ENCODE measurements around the gene NSMCE1.
"Not testable (repeated sequence)": the region's sequence is repeated elsewhere in the genome, so short reads cannot be mapped to it uniquely, and the experiment has no call there.

Gene NSMCE1

DNA sequence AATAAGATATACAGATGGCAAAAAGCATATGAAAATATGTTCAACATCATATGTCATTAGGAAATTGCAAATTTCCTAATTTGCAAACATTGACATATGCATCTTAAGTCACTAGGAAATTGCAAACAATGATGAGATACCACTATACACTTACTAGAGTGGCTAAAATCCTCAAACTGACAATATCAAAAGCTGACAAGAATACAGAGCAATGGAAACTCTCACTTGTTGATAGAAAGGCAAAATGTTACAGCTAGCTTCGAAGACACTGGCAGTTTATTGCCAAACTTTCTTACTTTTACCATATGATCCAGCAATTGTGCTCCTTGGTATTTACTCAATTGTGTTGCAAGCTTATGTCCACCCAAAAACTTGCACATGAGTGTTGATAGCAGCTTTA lies 40.2 kb upstream of the NSMCE1 start:
- Mint-ChIP-seq H3K4me3 (no peak overlapping the region), H3K4me1 (ENCODE audit: low read depth) (peaks cover 49% of the 10 kb centered on the region)

DNA sequence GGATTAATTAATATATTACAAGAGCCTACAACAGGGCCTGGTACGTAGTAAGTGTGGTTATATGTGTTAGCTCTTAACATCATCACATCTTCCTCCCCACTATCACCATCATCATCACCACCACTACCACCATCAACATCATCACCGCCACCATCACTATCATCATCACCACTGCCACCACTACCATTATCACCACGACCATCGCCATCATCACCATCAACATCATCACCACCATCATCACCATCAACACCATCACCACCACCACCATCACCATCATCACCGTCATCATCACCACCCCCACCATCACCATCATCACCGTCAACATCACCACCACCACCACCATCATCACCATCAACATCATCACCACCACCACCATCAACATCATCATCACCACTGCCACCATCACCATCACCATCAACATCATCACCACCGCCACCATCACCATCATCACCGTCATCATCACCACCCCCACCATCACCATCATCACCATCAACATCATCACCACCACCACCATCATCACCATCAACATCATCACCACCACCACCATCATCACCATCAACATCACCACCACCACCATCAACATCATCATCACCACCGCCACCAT lies 37.4 kb upstream of the NSMCE1 start:
- no peaks in the 10 kb centered on the region for H3K36me3 Mint-ChIP-seq (ENCODE audit: low read depth)
- peak overlapping the region; percentile 72 for H3K27ac Mint-ChIP-seq
- no peak overlapping the region for H3K4me3 Mint-ChIP-seq
- H3K4me1 Mint-ChIP-seq (ENCODE audit: low read depth): peaks cover 32% of the 10 kb centered on the region
- H3K9me3 Mint-ChIP-seq: peaks cover 4% of the 10 kb centered on the region
- H3K27me3 Mint-ChIP-seq: no peaks in the 10 kb centered on the region

More for the DNA sequence above, 40.2 kb upstream of the NSMCE1 start:
- Mint-ChIP-seq H3K36me3 (ENCODE audit: low read depth) (no peaks in the 10 kb centered on the region), H3K27me3 (no peaks in the 10 kb centered on the region), H3K9me3 (peaks cover 4% of the 10 kb centered on the region), H3K27ac (no peak overlapping the region)

DNA sequence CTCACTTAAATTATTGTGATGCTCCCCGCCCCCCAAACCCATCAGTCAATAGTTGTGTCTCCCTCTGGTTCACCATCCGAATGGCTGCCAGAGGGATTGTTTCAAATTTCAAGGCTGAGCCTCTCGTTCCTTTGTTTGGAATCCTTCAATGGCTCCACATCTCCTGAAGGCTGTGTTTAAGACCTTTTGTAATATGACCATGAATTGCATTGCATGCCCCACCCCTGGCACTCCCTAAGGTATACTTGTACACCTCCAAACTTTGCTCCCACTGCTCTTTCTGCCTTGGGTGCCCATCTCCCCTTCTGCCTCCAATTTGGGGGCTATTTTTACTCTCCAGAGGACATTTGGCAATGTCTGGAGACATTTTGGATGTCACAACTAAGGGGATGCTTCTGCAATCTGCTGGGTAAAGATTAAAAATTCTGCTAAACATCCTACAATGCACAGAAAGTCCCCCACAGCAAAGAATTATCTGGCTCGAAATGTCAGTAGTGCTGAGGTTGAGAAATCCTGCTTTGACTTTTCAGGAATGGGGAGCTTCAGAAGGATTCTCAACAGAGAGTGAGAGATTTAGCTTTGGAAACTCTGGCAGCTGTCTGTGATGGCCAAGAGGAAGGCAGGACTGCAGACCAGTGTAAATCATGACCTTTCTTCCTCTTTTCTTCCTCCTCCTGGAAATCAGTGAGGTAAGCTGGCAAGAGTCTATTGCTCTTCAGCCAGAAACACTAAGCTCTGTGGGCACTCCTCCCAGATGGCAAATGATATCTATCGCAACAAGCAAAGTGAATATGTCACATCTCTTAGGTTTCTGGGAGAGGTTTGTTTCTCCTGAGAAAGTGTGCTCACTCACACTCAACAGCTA lies 36.5 kb upstream of the NSMCE1 start:
- no peaks in the 10 kb centered on the region for H3K27me3 Mint-ChIP-seq
- H3K36me3 Mint-ChIP-seq (ENCODE audit: low read depth): no peaks in the 10 kb centered on the region
- no peak overlapping the region for H3K4me3 Mint-ChIP-seq
- no peak overlapping the region for H3K27ac Mint-ChIP-seq
- H3K4me1 Mint-ChIP-seq (ENCODE audit: low read depth): peaks cover 26% of the 10 kb centered on the region
- peaks cover 4% of the 10 kb centered on the region for H3K9me3 Mint-ChIP-seq

DNA sequence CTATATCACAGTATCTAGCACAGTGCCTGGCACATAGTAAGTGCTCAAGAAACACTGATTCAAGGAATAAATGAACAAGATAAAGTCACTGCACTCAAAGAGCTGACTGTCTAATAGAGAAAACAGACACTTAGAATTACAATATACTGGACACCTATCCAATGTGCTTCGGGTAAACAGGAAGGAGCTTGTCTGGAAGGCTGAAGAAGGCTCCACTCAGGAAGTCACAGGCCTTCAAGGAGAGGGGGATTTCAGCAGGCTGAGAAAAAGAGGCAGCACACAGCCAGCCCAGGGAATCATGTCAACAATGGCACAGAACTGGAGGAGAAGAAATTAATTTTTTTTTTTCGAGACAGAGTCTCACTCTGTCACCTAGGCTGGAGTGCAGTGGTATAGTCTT lies 35.5 kb upstream of the NSMCE1 start:
- H3K9me3 Mint-ChIP-seq: peaks cover 4% of the 10 kb centered on the region
- no peak overlapping the region for H3K4me3 Mint-ChIP-seq
- H3K36me3 Mint-ChIP-seq (ENCODE audit: low read depth): no peaks in the 10 kb centered on the region
- H3K27me3 Mint-ChIP-seq: no peaks in the 10 kb centered on the region
- no peak overlapping the region for H3K27ac Mint-ChIP-seq
- peaks cover 31% of the 10 kb centered on the region for H3K4me1 Mint-ChIP-seq (ENCODE audit: low read depth)

DNA sequence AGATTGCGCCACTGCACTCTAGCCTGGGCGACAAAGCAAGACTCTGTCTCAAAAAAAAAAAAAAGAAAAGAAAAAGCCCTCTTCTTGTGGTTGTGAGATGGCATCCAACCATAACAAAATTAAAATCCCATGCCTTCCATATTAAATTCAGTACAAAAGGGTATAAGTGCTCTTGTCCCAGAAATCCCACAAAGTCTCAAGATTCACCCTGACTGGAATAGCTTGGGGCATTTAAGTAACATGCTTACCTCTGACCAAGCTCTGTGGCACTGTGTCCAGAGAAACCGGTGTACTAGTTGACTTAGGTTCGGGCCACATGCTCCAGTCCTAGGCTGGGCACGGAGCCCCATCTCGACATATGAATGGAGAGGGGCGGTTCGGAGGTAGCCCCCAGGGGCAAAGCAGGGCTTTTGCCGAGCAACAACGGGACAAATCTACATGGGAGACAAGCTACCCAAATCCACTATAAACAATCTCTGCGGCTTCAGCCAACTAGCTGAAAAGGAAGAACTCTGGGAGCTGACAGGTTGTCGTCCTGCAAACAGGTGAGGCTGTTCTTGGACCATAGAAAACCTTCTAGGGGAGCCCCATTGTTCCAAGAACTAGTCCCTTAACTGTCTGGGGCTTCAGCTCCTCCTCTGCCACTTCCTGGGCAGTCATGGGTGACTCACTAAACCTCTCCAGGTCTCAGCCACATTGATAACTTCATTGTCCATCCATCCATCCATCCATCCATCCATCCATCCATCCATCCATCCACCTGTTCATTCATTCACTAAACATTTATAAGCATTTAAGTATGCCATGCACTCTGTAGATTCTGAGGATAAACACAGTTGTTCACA lies 34.9 kb upstream of the NSMCE1 start:
- no peaks in the 10 kb centered on the region for H3K27me3 Mint-ChIP-seq
- peaks cover 33% of the 10 kb centered on the region for H3K4me1 Mint-ChIP-seq (ENCODE audit: low read depth)
- H3K4me3 Mint-ChIP-seq: no peak overlapping the region
- H3K27ac Mint-ChIP-seq: peak overlapping the region; percentile 8
- no peaks in the 10 kb centered on the region for H3K36me3 Mint-ChIP-seq (ENCODE audit: low read depth)
- peaks cover 4% of the 10 kb centered on the region for H3K9me3 Mint-ChIP-seq

DNA sequence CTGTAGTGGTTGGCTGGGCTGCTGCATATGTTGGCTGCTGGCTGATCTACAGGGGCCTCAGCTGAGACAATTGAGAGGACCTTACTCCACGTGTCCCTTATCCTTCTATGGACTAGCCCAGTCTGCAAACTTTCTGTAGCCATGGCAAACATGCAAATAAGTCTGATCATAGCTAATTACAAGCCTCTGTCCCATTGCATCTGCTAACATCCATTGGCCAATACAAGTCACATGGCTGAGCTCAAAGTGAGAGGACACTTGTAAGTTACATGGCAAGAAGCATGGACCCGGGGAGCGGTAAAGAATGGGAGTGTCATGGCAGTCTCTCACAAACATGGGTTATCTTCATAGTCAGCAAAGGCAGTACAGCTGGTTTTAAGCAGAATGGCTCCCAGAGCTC lies 33.6 kb upstream of the NSMCE1 start:
- Mint-ChIP-seq H3K27me3 (no peaks in the 10 kb centered on the region), H3K27ac (no peak overlapping the region), H3K9me3 (peaks cover 4% of the 10 kb centered on the region), H3K4me3 (no peak overlapping the region), H3K4me1 (ENCODE audit: low read depth) (peaks cover 43% of the 10 kb centered on the region), H3K36me3 (ENCODE audit: low read depth) (no peaks in the 10 kb centered on the region)

DNA sequence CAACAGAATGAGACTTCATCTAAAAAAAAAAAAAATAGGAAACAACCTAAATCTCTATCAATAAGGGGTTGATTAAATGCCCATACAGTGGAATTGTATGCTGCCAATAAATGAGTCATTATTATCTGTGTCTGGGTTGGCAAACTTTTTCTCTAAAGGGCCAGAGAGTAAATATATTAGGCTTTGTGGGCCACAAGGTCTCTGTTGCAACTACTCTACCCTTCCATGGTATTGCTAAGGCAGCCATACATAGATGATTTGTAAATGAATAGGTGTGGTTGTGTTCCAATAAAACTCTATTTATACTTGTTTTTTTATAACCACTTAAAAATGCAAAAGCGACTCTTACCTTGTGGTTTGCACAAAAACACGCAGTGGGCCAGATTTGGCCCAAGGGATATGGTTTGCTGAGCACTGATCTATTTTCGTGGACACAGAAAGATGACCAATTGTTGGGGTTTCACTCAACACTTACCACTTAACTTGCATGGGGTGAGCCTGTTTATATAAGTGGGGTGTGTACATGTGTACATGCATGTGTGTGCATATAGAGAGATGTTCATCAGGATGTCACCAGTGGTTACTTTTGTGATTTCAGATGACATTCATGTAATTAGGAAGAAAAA lies 32.8 kb upstream of the NSMCE1 start:
- peaks cover 51% of the 10 kb centered on the region for H3K4me1 Mint-ChIP-seq (ENCODE audit: low read depth)
- H3K4me3 Mint-ChIP-seq: no peak overlapping the region
- no peaks in the 10 kb centered on the region for H3K36me3 Mint-ChIP-seq (ENCODE audit: low read depth)
- H3K9me3 Mint-ChIP-seq: peaks cover 4% of the 10 kb centered on the region
- no peaks in the 10 kb centered on the region for H3K27me3 Mint-ChIP-seq
- no peak overlapping the region for H3K27ac Mint-ChIP-seq

DNA sequence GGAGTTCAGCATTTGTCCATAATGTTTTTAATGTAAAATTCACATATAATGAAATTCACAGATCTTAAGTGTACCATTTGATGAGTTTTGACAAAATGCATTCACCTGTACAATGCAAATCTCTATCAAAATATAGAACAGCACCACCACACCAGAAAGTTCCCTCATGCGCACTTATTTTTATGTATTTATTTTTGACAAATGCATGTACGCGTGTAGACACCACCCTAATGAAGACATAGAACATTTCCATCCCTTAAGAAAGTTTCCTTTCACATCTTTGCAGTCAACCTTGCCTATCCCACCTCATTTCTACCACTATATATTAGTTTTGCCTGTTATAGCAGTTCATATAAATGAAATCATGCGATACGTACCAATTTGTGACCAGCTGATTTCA lies 29.6 kb upstream of the NSMCE1 start:
- Mint-ChIP-seq H3K9me3 (no peaks in the 10 kb centered on the region), H3K27ac (peak overlapping the region; percentile 41), H3K27me3 (no peaks in the 10 kb centered on the region), H3K36me3 (ENCODE audit: low read depth) (no peaks in the 10 kb centered on the region), H3K4me1 (ENCODE audit: low read depth) (peaks cover 37% of the 10 kb centered on the region), H3K4me3 (no peak overlapping the region)

DNA sequence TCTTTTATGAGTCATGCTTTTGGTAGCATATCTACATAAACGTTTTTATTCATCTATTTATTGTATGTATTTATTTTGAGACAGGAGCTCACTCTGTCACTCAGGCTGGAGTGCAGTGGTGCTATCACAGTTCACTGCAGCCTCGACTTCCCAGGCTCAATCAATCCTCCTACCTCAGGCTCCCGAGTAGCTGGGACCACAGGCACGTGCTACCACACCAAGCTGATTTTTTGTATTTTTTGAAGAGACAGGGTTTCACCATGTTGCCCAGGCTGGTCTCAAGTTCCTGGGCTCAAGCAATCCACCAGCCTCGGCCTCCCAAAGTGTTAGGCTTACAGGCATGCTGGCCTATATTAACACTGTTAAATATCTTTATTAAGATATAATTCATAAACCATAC lies 24.8 kb upstream of the NSMCE1 start:
- no peaks in the 10 kb centered on the region for H3K9me3 Mint-ChIP-seq
- H3K36me3 Mint-ChIP-seq (ENCODE audit: low read depth): no peaks in the 10 kb centered on the region
- peaks cover 52% of the 10 kb centered on the region for H3K4me1 Mint-ChIP-seq (ENCODE audit: low read depth)
- no peaks in the 10 kb centered on the region for H3K27me3 Mint-ChIP-seq
- H3K27ac Mint-ChIP-seq: no peak overlapping the region
- no peak overlapping the region for H3K4me3 Mint-ChIP-seq

DNA sequence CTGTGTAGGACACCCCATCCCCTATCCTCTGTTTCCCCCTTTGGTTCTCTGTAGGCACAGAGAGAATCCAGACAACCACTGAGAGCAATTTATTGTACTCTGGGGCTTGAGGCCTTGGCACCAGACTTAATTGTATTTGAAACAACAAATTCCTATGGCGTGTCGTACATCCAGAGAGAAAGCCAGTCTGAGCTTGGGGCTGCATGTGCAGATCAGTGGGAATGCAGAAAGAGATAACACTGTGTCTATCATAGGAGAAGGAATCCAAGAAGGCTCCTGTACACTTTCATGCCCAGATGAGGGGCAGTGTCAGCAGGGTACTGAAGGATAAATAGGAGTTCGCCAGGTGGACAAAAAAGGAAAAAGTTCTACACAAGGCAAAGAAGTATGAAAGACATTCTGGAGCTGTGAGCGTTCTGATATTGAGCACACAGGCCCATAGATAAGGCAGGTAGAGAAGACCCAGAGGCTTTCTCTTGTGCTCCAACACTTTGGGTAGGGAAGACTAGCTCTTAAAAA lies 23.2 kb upstream of the NSMCE1 start:
- Mint-ChIP-seq H3K4me1 (ENCODE audit: low read depth) (peaks cover 39% of the 10 kb centered on the region), H3K9me3 (no peaks in the 10 kb centered on the region)

DNA sequence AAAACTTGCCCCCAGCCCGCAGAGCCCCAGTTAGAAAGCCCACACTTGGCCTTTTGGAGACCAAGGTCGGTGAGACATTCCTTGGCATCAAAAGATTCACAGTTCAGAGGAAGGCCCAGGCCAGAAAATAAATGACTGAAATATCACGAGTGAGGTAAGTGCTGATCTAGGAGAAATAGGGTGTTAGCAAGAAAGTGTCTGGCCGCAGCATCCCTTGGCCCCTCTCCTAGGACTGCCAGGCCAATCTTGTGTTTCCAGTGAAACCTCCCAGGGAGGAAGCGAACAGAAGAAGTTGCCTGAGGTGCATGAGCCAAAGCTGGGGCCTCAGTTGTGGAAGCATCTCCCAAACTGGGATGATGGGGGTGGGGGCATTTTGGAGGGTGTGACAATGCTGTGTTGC lies 22.5 kb upstream of the NSMCE1 start:
- peak overlapping the region; percentile 2 for H3K27ac Mint-ChIP-seq
- H3K4me3 Mint-ChIP-seq: no peak overlapping the region
- H3K36me3 Mint-ChIP-seq (ENCODE audit: low read depth): no peaks in the 10 kb centered on the region
- H3K27me3 Mint-ChIP-seq: no peaks in the 10 kb centered on the region
- no peaks in the 10 kb centered on the region for H3K9me3 Mint-ChIP-seq
- H3K4me1 Mint-ChIP-seq (ENCODE audit: low read depth): peaks cover 38% of the 10 kb centered on the region

More for the DNA sequence above, 23.2 kb upstream of the NSMCE1 start:
- H3K4me3 Mint-ChIP-seq: no peak overlapping the region
- no peaks in the 10 kb centered on the region for H3K36me3 Mint-ChIP-seq (ENCODE audit: low read depth)
- no peak overlapping the region for H3K27ac Mint-ChIP-seq
- no peaks in the 10 kb centered on the region for H3K27me3 Mint-ChIP-seq

DNA sequence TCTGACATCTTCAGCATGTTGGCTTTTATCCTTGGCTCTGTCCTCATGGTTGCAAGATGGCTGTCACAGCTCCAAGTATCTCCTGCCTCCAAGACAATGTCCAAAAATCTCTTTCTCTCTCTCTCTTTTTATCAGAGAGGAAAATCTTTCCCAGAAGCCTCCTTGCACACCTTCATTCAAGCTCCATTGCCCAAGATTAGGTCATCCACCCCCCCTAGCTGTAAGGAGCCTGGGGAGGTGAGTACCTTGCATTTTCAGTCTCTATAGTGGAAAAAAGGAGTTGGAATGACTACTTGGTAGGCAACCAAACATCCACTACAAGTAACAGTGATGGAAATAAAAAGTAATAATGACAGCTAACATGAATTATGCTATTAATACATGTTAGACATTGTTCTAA lies 22.0 kb upstream of the NSMCE1 start:
- peaks cover 38% of the 10 kb centered on the region for H3K4me1 Mint-ChIP-seq (ENCODE audit: low read depth)
- no peaks in the 10 kb centered on the region for H3K36me3 Mint-ChIP-seq (ENCODE audit: low read depth)
- H3K27me3 Mint-ChIP-seq: no peaks in the 10 kb centered on the region
- no peak overlapping the region for H3K27ac Mint-ChIP-seq
- H3K4me3 Mint-ChIP-seq: no peak overlapping the region
- H3K9me3 Mint-ChIP-seq: no peaks in the 10 kb centered on the region

DNA sequence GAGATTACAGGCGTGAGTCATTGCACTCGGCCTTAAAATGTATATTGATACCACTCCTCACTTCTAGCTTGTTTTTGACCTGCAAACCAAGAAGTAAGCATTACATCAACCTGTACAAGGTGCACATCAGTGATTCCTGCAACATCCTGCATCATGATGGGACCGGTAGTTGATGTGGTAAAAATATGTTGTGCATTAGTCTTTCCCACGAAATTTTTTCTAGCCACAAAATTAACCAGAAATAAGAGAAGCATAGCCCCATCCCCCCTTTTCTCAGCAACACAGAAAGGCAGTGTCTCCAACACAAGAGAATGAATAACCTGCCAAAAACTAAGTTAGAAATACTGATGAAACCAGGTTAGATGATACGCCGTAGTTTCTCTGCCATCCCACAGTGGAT lies 21.1 kb upstream of the NSMCE1 start:
- Mint-ChIP-seq H3K4me3 (no peak overlapping the region), H3K27me3 (no peaks in the 10 kb centered on the region), H3K36me3 (ENCODE audit: low read depth) (no peaks in the 10 kb centered on the region), H3K27ac (no peak overlapping the region), H3K9me3 (no peaks in the 10 kb centered on the region), H3K4me1 (ENCODE audit: low read depth) (peaks cover 44% of the 10 kb centered on the region)

DNA sequence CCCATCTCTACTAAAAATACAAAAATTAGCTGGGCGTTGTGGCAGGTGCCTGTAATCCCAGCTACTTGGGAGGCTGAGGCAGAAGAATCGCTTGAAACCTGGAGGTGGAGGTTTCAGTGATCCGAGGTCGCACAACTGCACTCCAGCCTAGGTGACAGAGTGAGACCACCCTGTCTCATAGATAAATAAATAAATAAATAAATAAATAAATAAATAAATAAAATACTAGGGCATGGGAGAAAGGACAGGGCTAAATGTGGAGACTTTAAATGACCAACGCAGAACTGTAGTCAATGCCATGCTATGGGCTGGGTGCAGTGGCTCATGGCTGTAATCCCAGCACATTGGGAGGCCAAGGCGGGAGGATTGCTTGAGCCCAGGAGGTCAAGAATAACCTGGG lies 19.7 kb upstream of the NSMCE1 start:
- peaks cover 57% of the 10 kb centered on the region for H3K4me1 Mint-ChIP-seq (ENCODE audit: low read depth)
- not testable (repeated sequence) for H3K4me3 Mint-ChIP-seq; H3K27ac Mint-ChIP-seq; H3K9me3 Mint-ChIP-seq; H3K36me3 Mint-ChIP-seq (ENCODE audit: low read depth); H3K27me3 Mint-ChIP-seq

Measured in stimulated activated naive CD8-positive, alpha-beta T cell treated with anti-CD3 and anti-CD28 coated beads, Interleukin-15, Interleukin-2, amounts not matched to agents 100 ng/mL and 50 ng/mL, for 24 hours (primary cell).